GM20000 (cell line): ENCODE measurements around the gene RCAN2.

Experiments used
- DNase-seq: peaks from one replicate; pipeline ENCODE4 v3.0.0; 2012; ENCODE audit warnings: low spot score
- TF ChIP-seq, protein P1 (sequence below): IDR thresholded peaks from 2 replicates; pipeline ENCODE4 v1.5.1; 2012; ENCODE audit warnings: mild to moderate bottlenecking, control low read depth; ENCODE audit errors: extremely low read depth, missing control alignments

RCAN2 gene

DNA sequence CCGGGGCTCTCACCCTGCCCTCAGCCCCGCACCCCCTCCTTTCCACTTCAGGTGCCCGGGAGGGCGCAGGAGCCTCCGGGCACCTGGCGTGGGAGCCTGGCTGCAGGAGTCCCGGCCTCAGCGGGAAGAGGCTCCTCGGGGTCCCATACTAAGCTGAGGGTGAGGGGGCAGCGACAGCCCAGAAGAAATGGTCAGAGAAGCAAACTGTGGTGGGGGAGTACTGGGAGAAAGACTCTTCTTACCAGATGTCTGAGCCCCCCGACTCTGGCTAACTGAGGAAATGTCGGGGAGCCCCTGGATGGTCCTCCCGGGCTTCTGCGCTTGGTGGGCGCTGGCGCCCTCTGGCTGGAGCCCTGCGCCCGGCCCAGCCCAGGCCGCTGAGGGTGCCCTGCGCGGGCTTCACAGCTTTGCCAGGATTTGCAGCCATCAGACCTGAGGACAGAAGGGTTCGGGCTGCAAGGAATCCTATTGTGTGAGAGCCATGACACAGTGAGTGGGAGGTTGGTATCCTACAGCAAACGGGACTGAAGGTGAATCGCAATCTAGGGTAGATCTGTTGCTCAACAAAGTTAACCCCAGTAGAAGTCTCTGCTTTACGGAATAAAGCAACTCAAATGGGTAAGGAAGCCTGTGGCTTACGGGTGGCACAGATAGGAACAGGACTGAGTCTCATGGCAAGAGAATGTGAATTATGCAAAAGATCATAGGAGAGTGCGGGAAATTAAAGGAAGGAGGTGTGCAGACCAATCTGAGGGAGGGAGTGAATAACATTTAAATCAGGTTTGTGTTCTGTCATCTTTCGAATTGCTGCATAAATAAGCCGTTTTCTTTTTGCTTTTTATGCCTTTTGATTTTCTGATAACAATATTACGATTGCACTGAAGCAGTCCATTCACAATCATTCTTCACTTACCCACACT is 639 bp upstream of the RCAN2 start:
- TF ChIP-seq, protein P1, sequence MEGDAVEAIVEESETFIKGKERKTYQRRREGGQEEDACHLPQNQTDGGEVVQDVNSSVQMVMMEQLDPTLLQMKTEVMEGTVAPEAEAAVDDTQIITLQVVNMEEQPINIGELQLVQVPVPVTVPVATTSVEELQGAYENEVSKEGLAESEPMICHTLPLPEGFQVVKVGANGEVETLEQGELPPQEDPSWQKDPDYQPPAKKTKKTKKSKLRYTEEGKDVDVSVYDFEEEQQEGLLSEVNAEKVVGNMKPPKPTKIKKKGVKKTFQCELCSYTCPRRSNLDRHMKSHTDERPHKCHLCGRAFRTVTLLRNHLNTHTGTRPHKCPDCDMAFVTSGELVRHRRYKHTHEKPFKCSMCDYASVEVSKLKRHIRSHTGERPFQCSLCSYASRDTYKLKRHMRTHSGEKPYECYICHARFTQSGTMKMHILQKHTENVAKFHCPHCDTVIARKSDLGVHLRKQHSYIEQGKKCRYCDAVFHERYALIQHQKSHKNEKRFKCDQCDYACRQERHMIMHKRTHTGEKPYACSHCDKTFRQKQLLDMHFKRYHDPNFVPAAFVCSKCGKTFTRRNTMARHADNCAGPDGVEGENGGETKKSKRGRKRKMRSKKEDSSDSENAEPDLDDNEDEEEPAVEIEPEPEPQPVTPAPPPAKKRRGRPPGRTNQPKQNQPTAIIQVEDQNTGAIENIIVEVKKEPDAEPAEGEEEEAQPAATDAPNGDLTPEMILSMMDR, result no peak
- DNase-seq, result peak; percentile 65

DNA sequence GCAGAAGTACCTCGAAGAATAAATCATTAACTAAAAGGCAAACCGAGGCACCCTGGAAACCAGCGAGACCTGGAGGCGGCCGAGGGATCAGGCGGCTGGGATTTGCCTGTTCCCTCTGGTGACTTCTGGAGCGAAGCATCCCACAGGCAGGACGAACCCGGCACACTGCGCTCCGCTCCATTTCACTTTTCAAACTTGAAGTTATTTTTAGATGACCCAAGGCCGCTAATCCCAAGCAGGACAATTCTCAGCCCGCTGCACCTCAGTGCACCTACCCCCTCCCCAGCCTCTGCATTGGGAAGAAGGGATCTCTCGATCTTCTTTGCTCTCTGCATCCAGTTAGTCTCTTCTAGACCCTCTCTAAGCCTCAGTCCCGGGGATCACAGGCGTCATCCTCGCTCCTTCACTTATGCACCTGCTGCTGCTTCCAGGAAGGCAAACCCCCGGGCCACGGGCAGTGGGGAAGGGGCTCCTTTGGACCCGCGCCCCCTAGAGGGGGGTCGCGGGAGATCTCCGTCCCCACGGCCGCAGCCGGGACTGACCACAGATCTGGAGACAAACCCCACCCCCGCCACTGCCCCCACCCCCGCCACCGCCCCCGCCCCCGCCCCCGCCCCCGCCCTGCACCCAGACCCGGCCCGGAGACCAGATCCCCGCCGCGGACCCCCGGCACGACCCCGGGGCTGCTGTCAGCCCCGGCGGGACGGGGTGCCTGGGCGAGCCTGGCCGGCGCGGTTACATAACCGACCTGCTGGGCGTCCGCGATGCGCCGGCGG is 636 bp downstream of the RCAN2 start:
- TF ChIP-seq, protein P1, result no peak
- peak; percentile 42 for DNase-seq

DNA sequence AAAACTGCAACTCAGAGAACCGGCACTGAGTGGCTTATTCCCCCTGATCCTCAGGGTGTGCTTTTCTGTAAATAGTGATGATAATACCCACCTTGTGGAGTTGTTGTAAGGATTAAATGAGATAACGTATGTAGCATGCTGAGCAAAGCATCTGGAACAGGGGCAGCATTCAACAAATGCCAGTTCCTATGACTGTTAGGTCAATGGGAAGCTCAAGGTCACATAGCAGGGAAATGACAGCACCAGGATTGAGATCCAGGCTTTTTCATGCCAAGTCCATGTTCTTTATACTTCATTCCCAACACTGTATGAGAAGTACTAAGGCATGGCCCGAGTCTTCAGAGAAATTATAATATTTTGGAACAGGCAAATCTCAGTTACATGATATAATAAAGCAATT is 5.1 kb downstream of the RCAN2 start:
- TF ChIP-seq, protein P1, result no peak

DNA sequence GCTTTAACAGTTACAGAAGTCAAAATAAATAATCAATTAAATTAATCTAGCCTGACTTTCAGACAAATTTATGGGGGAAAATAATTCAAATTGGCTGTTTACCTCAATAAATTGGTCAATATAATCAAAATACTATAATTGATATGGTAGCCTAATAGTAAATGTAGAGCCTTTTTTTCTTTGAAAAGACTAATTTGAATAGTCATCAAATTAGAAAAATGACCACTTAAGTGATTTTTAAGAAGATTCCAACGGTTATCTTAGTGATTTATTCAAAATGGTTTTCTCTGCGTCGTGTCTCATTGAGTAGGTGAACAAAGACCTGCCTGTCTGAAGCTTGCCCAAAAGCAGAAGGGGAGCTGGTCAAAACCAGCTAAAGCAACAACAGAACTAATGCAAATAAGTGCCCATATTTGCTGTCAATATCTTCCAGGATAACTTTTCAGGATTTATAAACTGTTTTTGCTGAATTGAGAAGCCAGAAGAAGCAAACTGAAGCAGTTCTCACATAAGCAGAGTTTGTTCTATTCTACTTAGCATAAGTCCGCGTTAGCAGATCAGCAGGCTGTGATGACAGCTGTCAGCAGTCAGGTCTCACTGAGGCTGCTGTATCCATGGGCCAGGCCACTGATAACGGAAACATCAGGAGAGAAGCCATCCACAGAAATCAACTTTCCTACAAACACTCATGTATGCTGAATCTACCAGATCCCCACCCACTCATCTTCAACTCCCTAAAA is 7.0 kb downstream of the RCAN2 start:
- TF ChIP-seq, protein P1, result no peak
- no peak for DNase-seq

More for the DNA sequence above, 5.1 kb downstream of the RCAN2 start:
- DNase-seq, result no peak

DNA sequence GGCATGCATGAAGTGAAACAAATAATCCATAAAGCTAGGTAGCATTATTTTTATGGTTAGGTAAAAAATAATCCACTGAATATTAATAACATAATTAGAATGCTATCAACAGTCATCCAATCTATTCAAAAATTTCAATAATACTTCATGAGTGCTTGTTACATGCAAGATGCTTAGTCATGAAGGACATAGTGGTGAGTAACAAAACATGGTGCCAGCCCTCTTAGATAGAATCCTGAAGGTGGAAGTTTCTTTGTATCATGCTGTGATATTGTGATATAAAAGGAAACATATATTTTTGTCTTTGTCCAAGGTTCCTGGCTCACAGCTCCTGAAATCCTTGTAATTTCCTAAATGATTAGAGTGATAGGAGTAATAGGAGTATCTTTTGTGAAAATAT is 14.9 kb downstream of the RCAN2 start:
- TF ChIP-seq, protein P1, result no peak
- DNase-seq, result no peak

DNA sequence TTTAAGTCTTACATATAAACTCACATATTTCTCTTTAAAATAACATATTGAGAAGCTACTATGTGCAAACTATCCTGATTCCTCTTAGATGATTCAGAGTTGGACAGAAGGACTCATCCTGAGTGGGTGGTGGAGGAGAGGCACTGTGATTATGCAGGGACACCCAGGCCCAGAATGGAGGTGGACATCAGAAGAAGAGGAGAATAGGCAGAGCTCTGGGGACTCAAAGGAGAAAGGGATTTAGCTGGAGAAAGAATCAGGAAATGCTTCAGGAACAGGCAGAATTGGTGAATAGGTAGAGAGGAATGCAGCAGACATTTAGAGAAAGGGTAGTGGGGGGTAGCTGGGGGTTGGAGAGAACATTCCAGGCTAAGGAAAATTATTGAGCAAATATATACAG is 17.4 kb downstream of the RCAN2 start:
- DNase-seq, result no peak
- TF ChIP-seq, protein P1, result no peak
